Measurements from ENCODE around the gene RAP2C. TPM values are rescaled to one million over a fixed set of nuclear protein-coding genes. Genes with fewer than 3 reads are reported as not detected.

RAP2C gene
- 52.7 and 59.0 TPM in 2 replicates for total RNA-seq (2021)
- long read RNA-seq, partial matches to known transcripts: 106 of 120 reads
- long read RNA-seq, other reads (novel, unspliced or antisense): 14 of 120 reads

DNA sequence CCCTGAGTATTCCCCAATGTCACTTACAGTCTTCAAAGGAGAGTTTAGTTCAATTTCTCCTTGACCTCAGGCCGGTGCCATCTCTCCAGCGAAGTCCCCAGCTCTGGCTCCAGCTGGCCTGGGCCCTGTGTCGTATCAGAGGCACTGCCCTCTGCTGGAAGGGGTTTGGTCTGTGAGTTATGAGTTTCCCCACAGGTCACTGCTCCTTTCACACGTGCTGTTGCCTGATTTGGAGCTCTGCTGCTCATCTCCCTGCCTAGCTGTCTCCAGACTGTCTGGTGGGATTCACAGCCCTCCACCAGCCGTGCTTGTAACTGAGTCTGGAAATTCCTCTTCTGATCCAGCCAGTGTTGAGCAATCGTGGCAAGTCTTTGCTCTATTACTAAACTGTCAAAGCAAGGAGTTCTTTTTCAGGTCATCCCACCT, at the start of gene RAP2C:
TSS of gene RAP2C (minus strand) at position 105 of the 426 bp plus-strand sequence. CDS start 2,179 bp downstream, outside the sequence.
- H3K4ac ChIP-seq (ENCODE audit: low read depth, low read length): no peak within 1 kb of the TSS
- no peak within 1 kb of the TSS for H2BK5ac ChIP-seq (ENCODE audit: insufficient read length, low read length)
- no CpG with 5 or more reads among the region's 6 CpGs for WGBS (ENCODE audit: extremely low coverage, insufficient read length, low lambda C conversion rate)
- H2BK20ac ChIP-seq (ENCODE audit: low read depth, low read length, poor library complexity, severe bottlenecking): no peak within 1 kb of the TSS
- H3K18ac ChIP-seq (ENCODE audit: insufficient read length, low read depth, low read length): peak within 1 kb of the TSS; percentile 88
- peak; percentile 74 for DNase-seq
- no peaks in the 10 kb centered on the region for H3K27me3 ChIP-seq (ENCODE audit: insufficient read depth, low read length)
- no peaks in the 10 kb centered on the region for H4K20me1 ChIP-seq (ENCODE audit: control insufficient read depth, insufficient read depth, insufficient read length)
- H2BK120ac ChIP-seq (ENCODE audit: low read depth, low read length, poor library complexity, severe bottlenecking): no peak within 1 kb of the TSS
- Mint-ChIP-seq H3K27me3 (ENCODE audit: low read depth) (no peaks in the 10 kb centered on the region), H3K36me3 (ENCODE audit: insufficient read depth in 1 of 3, low read depth in 3 of 3) (peaks cover under 1 to 7% (median 6%) of the 10 kb centered on the region in 3 experiments; a peak in 6 of 7 replicates), H3K9me3 (no peaks in the 10 kb centered on the region), H3K4me3 (peak within 1 kb of the TSS; percentile 93 to 95), H3K4me1 (peaks cover 24 to 33% of the 10 kb centered on the region in 2 experiments), H3K27ac (peak within 1 kb of the TSS; percentile 90 to 93 (median 92); a peak in 6 of 7 replicates)
- H3T11ph ChIP-seq (ENCODE audit: low read length): no peak within 1 kb of the TSS
- no peak within 1 kb of the TSS for H4K91ac ChIP-seq (ENCODE audit: insufficient read length, low read depth, low read length)
- no peak within 1 kb of the TSS for H2BK12ac ChIP-seq (ENCODE audit: insufficient read length, low read depth, low read length)
- no peak within 1 kb of the TSS for H4K8ac ChIP-seq (replicated peaks; ENCODE audit: insufficient read length, low read depth, low read length)
- H3K9me3 ChIP-seq (ENCODE audit: control insufficient read depth, low read depth, low read length): no peaks in the 10 kb centered on the region
- no peak within 1 kb of the TSS for H3K56ac ChIP-seq (ENCODE audit: insufficient read length, low read depth, low read length)
- H3K4me1 ChIP-seq (ENCODE audit: insufficient read depth, low read length): no peaks in the 10 kb centered on the region
- no peak within 1 kb of the TSS for H3K27ac ChIP-seq (ENCODE audit: insufficient read length, low read depth, low read length)
- H2BK15ac ChIP-seq (ENCODE audit: low read depth, low read length): no peak within 1 kb of the TSS
- H3K23ac ChIP-seq (ENCODE audit: insufficient read length, low read depth, low read length): no peak within 1 kb of the TSS
- no peak within 1 kb of the TSS for H2AFZ ChIP-seq (ENCODE audit: low read length)
- H3K9ac ChIP-seq (ENCODE audit: extremely low read depth, insufficient read length, low read length): peak within 1 kb of the TSS; percentile 91
- H2AK5ac ChIP-seq (ENCODE audit: insufficient read length, low read length): no peak within 1 kb of the TSS
- H4K5ac ChIP-seq (ENCODE audit: insufficient read length, low read depth, low read length): no peak within 1 kb of the TSS
- peak within 1 kb of the TSS; percentile 83; the same call in 1 of the 2 replicates for H3K14ac ChIP-seq (ENCODE audit: insufficient read depth, low read length)
- peak within 1 kb of the TSS; percentile 90 for H3K4me2 ChIP-seq (ENCODE audit: insufficient read depth, insufficient read length, low read length)
- peaks cover 4% of the 10 kb centered on the region; the same call in 1 of the 2 replicates for H3K79me2 ChIP-seq (ENCODE audit: insufficient read depth, low read length)
- H3K79me1 ChIP-seq (ENCODE audit: insufficient read depth, low read depth, low read length, poor library complexity, severe bottlenecking): no peaks in the 10 kb centered on the region
- TF ChIP-seq CTCF (conservative IDR thresholded peaks at IDR 0.05): peak; percentile 78
- peaks cover 7% of the 10 kb centered on the region for H3K23me2 ChIP-seq (ENCODE audit: insufficient read length, low read depth, low read length, poor library complexity, severe bottlenecking)
